HepG2 (cell line): ENCODE data around the gene CLDN14.

Experiments used
- ATF7 ChIP-seq, 2 experiments: fragments of 450-650 bp in 1 of 2; sonication (generic) in 1 of 2; formaldehyde crosslinking in 1 of 2; IDR thresholded peaks; 2 replicates each; pipeline versions ENCODE4 v1.4.0 to v1.6.1; 2016 to 2020; ENCODE audit warnings: antibody characterized with exemption in 1 of 2, mild to moderate bottlenecking in 1 of 2, missing genetic modification reagents in 1 of 2
- CTCF ChIP-seq: sonication (generic); formaldehyde crosslinking; IDR thresholded peaks from 2 replicates; pipeline ENCODE4 v1.5.0; 2020; ENCODE audit warnings: mild to moderate bottlenecking, missing genetic modification reagents, moderate library complexity
- EZH2 ChIP-seq: conservative IDR thresholded peaks from 2 replicates; pipeline ENCODE4 v1.6.1; 2012; ENCODE audit warnings: mild to moderate bottlenecking, low read depth, low read length, moderate library complexity
- JUND ChIP-seq: sonication (generic); formaldehyde crosslinking; IDR thresholded peaks from 2 replicates; pipeline ENCODE4 v1.8.0; 2022; ENCODE audit warnings: mild to moderate bottlenecking, missing genetic modification reagents
- NCOA5 ChIP-seq: sonication (generic); formaldehyde crosslinking; IDR thresholded peaks from 2 replicates; pipeline ENCODE4 v1.4.0; 2020; ENCODE audit warnings: missing genetic modification reagents
- NR2F1 ChIP-seq, 2 experiments: fragments of 450-650 bp in 1 of 2; formaldehyde crosslinking in 1 of 2; IDR thresholded peaks; 2 replicates each; pipeline versions ENCODE4 v1.5.0 to v1.6.1; 2016 to 2020; ENCODE audit warnings: mild to moderate bottlenecking in 1 of 2, missing compliant biosample characterization in 1 of 2, missing genetic modification reagents in 1 of 2, moderate library complexity in 1 of 2
- SP1 ChIP-seq, 2 experiments: fragments of 450-650 bp in 1 of 2; sonication (generic) in 1 of 2; formaldehyde crosslinking in 1 of 2; IDR thresholded peaks; 2 replicates each; pipeline versions ENCODE4 v1.4.0 to v1.6.1; 2016 to 2020; ENCODE audit warnings: missing genetic modification reagents in 1 of 2
- TRIM22 ChIP-seq: fragments of 450-650 bp; IDR thresholded peaks from 2 replicates; pipeline ENCODE4 v1.6.1; 2017
- UBTF ChIP-seq: sonication (generic); formaldehyde crosslinking; IDR thresholded peaks from 2 replicates; pipeline ENCODE4 v1.4.0; 2020; ENCODE audit warnings: mild to moderate bottlenecking, missing genetic modification reagents
- ZBTB46 ChIP-seq: sonication (generic); formaldehyde crosslinking; IDR thresholded peaks from 2 replicates; pipeline ENCODE4 v1.4.0; 2020; ENCODE audit warnings: mild to moderate bottlenecking, missing genetic modification reagents, borderline replicate concordance
- ZFP82 ChIP-seq: sonication (generic); formaldehyde crosslinking; IDR thresholded peaks from 2 replicates; pipeline ENCODE4 v1.5.1; 2020; ENCODE audit warnings: mild to moderate bottlenecking, missing genetic modification reagents, borderline replicate concordance
- ZNF747 ChIP-seq: sonication (generic); formaldehyde crosslinking; IDR thresholded peaks from 2 replicates; pipeline ENCODE4 v1.8.1; 2023; ENCODE audit warnings: missing genetic modification reagents, mild to moderate bottlenecking, borderline replicate concordance

GRCh38 chr21:36477001-36477400 is 2.9 kb downstream of the CLDN14 start:
- TF ChIP-seq TRIM22 (no peak), ATF7 (IDR thresholded peaks at IDR 0.05) (no peak), ATF7 (CRISPR knock-in tag; IDR thresholded peaks at IDR 0.05) (no peak), JUND (CRISPR knock-in tag) (no peak), ZNF747 (CRISPR knock-in tag) (no peak), NCOA5 (no peak), NR2F1 (CRISPR knock-in tag; IDR thresholded peaks at IDR 0.05) (no peak), UBTF (CRISPR knock-in tag) (no peak), CTCF (CRISPR knock-in tag) (no peak), ZFP82 (no peak), SP1 (IDR thresholded peaks at IDR 0.05) (no peak), SP1 (CRISPR knock-in tag; IDR thresholded peaks at IDR 0.05) (no peak), ZBTB46 (CRISPR knock-in tag) (no peak), EZH2 (no peak)
